A172 (cell line): ENCODE data around the gene YBX2. TPM values are rescaled to one million over a fixed set of nuclear protein-coding genes. Genes with fewer than 3 reads are reported as not detected.

Experiments
- DNase-seq: peaks from one replicate; pipeline ENCODE4 v3.0.0-alpha.2; 2015; ENCODE audit warnings: low spot score
- total RNA-seq: library from RNA; depleted of rRNA; stranded (reverse); fragments of >200 nt; shearing (Covaris generic); gene quantifications from 2 replicates; pipeline ENCODE4 v1.2.3, GENCODE V29; 2014

Gene YBX2
- total RNA-seq, 1 experiment from 2014 or later, result 1.1 TPM

DNA sequence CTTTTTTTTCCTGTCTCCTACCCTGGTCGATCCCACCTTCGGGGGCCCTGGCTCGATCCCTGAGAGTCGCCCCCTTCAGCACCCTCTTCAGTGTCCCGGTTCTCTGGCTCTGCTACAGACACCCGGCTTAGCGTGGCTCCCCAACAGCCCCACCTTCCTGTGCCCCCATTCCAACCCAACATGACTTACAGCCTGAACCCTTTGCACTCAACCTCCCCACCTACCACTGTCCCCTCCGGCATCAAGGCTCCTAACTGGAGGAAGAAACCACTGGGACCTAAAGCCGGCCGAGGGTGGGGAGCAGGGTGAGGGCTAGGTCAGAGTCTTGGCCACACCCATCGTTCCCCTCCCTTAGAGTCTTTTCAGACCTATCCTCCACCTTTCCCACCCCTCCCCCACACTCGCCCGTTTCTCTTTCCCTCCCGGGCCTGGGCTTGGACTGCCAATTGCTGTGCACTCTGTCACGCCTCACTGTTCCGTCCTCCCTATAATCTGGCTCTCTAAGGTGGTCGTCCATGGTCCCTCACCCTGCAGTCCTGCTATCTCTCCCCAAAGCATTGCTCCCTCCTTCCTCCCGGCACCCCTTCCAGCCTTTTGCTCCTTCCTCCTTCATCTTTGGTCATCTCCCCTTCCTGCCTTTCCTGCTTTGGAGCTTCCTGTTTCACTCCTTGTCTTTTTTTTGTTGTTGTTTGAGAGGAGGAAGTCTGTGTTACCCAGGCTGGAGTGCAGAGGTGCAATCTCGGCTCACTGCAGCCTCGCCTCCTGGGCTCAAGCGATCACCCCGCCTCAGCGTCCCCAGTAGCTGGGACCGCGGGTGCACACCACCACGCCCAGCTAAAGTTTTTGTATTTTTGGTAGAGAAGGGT is 31.3 kb downstream of the YBX2 start:
- DNase-seq, result no peak

DNA sequence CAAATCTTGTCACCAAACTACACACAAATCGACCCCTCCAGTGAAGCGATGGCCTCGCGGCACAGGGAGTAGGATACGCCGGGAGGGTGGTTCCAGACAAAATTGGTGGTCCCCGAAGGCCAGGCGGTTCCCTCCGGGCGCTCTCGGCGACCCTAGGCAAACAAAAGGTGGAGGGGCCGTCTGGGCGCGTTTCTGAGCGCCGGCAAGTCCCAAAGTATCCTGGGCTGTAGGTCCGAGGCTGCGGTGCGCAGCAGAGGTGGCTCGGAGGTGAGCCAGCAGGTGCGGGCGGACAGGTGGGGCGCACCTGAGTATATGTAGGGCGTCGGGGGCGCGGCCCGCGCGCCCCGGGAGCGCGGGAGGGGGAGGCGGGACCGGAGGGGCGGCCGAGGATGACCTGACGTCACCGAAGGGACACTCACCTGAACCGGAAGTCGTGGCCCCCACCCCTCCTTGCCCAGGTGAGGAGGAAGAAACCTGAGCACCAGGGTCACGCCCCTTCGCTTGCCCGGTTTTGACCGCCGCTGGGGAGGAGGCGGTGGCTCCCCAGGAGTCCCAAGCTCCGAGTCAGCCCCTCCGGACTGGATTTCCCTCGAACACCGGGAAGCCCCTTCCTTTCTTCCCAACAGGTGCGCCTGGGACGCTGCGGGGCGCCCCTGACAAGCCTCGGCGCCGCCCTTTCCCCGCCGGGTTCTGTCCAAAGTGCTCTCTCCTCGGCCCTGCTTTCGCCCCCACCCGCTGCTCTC is 32.1 kb downstream of the YBX2 start, which contains the start of gene CLDN7:
CLDN7 (minus strand) TSS at position 287 of the 743 bp plus-strand sequence. CDS start 435 bp downstream, outside the sequence.
- no peak for DNase-seq

DNA sequence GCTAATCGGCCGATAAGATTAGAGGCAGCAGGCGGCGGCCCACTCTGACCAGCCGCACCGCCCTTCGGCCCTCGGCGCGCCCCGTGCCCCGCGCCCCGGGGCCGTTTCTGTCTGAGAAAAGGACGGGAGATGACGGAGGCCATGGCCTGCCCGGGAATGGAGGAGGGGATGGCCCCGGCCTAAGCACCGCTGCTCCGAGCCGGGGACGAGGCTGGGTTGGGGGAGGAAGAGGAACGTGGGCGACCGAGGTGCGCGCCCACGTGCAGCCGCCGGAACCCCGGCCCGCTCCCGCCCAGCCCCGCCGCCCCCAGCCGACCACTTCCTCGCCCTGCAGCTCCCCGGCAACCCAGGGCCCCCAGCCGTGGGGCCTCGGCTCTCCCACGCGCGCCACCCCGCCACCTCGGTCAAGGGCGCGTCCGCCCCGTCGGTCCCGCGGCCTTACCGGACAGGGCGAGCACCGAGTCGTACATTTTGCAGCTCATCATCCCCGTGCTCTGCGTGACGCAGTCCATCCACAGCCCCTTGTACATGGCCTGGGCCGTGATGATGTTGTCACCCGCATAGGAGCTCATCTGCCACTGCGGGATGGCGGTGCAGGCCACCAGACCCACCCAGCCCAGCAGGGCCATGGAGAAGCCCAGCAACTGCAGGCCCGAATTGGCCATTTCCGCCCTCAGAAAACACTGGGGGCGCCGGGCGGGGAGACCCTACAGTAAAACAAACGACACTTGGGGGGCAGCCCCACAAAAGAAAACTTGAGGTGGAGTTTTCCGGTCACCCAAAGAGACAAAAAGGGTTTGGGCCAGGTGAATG is 32.9 kb downstream of the YBX2 start:
- DNase-seq, result no peak

DNA sequence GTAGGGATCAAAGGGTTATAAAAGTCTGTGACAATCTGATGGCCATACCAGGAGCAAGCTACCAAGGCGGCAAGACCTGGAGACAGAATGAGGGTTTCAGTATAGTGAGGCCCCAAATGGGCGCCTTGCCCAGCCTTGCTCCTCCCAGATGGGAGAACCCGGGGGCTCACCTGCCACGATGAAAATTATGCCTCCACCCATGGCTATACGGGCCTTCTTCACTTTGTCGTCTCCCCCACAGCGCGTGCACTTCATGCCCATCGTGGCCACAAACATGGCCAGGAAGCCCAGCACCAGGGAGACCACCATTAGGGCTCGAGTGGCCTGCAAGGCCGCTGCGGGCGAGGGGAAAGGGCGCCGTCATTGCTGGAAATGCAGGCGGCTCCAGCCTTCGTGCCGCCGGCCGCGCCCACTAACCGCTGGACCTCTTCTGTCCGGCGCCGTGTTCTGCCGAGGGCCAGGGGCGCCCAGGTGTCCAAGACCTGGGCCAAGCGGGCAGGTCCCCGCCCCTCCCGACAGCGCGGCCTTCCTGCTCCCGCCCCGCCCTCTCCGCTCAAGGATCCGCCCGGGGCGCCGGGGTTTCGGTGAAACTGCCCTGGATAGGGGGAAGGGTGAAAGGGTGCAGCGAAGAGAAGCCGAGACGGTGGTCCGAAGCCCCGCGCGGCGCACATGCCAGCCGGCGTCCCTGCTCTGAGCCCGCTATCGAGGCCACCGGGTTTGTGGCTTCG is 33.6 kb downstream of the YBX2 start:
- DNase-seq, result no peak

DNA sequence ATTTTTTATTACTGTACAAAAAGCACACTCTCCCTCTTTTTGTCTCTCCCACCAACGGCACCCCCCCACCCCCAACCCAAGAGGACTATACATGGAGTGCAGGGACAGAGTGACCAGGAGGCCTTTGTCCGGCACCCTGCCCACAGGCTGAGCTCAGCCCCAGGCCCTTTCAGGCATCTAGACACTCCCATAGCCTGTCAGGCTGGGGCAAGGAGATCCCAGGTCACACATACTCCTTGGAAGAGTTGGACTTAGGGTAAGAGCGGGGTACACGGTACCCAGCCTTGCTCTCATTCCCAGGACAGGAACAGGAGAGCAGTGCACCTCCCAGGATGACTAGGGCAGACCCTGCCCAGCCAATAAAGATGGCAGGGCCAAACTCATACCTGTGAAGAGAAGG is 34.3 kb downstream of the YBX2 start:
- DNase-seq, result no peak

DNA sequence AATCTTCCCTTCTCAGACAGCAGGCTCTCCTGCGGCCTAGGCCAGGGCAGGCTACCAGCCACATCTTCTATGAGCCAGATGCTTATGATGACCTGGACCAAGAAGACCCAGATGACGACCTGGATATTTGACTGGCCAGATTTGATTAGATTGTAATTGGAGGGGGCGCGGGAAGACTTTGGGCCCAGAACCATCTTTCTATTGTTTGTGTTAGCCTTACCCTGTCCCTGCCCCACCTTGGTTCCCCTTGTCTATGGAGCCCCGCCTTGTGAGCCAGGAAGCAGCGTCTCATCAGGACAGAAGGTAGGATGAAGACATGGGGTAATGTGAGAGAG is 34.9 kb downstream of the YBX2 start:
- no peak for DNase-seq

DNA sequence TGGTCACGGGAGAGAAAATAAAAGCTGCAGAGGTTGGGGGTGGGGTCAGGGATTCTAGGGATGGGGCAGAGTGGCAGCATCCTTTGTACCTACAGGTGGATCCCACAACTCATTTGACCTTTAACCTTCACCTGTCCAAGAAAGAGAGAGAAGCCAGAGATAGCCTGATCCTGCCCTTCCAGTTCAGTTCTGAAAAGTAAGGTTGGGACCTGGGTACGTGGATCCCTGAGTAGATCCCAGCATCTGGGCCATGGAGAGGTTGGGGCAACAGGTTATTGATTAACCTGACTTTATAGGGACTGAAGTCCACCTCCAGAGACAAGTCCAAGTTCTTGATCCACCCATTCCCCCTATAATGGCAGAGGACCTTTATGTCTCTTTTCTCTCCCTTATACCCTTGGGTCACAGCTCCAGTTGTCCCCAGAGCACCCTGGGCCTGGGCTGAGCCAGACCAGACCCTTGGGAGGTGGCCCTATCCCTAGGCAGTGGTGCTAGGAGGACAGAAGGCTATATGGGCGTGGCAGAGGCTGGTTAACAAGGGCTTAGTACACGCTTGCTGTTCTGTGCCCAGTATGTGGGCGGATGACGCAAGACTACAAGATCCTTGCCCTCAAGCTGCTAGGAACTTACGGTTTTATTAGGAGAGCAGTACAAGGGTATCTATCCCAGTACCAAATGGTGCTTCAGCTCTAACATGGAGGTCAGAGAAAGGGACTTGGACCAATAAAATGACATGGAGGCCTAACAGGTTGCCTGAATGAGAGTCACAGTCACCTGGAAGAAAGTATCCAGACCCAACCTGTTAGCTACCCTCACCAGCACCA is 35.5 kb downstream of the YBX2 start:
- DNase-seq, result no peak

DNA sequence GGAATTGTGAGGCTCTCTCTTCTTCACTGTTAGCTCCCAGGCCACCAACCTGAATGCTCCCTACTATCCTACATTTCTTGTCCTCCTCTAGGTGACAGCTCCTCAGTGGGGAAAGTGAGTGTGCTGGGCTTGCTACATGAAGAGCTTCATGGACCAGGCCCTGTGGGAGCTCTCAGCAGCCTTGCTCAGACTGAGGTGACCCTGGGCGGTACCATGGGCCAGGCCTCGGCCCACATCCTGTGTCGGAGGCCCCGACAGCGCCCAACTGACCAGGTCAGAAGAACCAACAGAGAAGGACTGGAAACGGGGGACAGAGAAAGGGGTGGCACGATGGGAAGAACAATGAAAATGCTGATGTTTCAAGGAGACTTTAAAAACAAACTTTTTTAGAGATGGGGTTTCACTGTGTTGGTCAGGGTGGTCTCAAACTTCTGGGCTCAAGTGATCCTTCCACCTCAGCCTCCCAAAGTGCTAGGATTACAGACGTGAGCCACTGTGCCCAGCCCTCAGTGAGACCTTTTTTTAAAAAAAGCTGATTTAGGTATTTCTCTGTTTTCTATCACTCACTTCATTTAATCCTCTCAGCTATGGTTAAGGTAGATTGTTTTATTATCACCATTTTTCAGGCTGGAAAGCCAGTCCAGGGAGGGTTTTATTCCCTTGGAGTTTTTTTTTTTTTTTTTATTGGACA is 37.5 kb downstream of the YBX2 start:
- no peak for DNase-seq

DNA sequence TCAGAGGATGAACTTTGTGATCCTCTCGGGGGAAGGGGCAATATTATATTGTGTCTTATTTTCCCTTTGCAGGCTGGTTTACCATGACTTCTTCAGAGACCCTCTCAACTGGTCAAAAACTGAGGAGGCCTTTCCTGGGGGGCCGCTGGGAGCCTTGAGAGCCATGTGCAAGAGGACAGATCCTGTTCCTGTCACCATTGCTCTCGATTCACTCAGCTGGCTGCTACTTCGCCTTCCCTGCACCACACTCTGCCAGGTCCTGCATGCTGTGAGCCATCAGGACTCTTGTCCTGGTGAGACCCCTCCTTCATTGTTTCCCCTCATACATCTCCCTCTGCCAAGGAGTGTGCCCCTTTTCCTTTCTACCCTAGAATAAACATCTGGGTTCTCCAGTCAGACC is 39.9 kb downstream of the YBX2 start:
- DNase-seq, result no peak

DNA sequence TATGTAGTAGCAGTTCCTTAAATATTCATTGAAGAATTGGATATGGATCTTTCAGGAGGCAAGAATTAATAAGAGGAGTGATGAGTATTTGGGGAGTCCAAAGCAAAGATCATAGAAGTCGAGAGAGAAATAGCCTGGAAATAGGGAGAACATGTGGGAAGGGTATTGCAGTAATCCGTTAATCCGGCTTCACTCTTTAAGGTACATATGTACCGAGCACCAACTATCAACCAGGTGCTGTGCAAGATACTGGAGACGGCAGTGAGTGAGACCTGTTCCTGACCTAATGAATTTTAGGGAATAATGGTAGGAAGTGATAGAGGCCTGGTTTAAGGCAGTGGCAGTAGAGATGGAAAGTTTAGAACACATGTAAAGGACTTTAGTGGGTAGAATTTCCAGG is 41.4 kb downstream of the YBX2 start:
- DNase-seq, result no peak

DNA sequence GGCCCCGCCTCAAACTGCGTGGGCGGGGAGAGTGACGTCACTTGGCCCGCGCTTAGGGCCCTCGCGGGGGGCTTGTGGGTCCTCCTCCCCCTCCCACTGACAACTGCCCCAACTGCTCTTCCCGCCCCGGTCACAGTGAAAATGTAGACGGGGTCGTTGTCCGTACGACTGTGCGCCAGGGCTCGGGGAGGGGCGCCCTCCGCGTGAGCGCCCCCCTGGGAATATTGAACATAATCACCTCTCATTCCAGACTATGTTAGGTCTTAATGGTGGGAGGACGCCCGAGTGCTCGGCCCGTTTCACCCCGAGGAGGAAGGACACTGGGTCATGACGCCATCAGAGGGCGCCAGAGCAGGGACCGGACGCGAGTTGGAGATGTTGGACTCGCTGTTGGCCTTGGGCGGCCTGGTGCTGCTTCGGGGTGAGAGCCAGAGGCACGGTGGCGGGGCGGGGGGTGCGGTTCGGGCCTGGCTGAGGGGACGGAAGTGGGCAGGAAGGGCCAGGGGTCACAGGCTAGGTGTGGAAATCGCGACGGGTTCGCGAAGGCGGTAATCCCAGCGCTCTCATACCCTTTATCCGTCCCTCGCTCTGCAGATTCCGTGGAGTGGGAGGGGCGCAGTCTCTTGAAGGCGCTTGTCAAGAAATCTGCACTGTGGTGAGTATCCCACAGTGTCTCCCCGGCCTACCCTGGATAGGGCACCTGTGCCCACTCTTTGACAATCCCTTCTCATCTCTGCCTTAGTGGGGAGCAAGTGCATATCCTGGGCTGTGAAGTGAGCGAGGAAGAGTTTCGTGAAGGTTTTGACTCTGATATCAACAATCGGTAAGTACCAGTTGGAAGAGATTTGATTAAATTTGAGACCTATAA is 42.0 kb downstream of the YBX2 start, which contains the start of gene ELP5:
ELP5 (plus strand) TSS at position 40 of the 868 bp plus-strand sequence; CDS start at position 376, 336 bp downstream.
- peak; percentile 92 for DNase-seq

DNA sequence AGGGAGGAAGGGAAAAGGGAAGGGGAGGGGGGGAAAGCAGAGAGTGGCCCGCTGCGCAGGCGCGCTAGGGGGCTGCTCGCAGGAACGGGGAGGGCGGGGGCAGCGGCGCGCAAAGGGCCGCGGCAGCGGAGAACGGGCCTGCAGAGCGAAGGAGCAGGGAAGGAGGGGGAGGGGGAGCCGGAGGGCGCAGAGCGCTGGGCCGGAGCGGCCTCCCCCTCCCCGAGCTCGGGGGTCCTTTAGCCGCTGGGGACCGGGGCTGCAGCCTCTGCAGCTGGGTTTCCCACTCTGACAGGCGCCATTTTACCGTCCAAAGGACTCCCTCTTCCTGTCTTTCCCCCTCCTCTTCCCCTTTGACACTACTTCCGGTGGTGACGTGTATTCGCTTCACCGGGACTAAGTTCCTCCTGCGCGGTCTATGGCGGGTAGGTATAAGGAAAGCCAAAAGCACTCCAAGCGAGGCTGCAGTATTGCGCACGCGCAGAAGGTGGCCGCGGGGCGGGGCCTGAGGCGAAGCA is 42.7 kb downstream of the YBX2 start, which contains the start of gene CTDNEP1:
CTDNEP1 (minus strand) TSS at position 74 of the 515 bp plus-strand sequence. CDS start 438 bp downstream, outside the sequence.
- peak; percentile 99 for DNase-seq

DNA sequence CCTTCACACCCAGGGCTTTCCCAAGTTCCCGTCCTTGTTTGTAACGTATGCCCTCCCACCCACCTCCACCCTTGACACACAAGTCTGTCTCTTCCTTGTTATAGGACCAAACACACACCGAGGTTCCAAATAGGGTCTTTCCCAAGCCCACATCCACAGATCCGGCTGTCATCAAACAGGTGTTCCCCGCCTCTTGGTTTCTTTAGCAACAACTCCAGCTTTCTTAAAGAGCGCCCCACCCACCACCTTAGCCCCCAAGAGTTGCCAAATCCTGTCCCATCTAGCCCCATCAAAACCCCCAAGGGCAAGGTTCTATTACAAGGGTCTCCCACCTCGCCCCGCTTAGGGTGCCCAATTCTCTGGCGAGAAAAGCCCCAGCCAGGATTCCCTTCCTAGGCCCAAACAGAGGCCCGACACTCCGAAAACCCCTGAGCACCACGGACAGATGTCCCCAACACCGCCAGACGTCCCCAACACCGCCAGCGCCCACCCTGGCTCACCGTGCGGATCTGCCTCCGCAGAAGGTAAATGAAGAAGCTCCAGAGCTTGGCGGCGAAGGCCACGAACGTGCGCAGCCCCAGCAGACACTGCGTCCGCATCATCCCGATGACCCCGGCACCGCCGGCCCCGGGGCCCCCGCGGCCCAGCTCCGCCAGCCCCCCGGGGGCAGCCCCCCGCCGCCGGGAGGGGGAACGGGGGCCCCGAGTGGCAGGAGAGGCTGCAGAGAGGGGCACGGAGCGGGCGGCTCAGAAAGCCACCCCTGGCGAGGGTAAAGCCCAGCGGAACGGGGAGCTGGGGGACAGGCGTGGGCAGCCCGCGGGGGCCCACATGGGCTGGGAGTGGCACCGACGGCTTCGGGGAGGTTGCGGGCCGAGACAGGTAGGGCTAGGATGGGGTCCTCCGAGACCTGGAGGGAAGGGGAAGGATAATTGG is 43.5 kb downstream of the YBX2 start:
- DNase-seq, result no peak

DNA sequence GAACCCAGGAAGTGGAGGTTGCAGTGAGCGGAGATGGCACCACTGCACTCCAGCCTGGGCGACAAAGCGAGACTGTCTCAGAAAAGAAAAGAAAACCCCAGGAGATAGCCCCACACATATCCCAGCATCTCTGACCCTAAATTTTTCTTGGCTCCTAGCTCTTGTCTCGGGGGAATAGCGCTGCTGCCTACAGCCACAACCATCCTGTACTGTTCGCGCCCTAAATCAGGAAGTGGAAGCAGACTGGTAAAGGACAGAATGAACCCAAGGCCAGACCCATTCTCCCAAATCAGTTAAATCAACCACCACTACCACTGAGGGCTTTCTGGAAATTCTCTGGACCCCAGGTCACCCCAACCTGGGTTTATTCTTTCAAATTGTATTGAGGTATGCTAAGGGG is 44.6 kb downstream of the YBX2 start:
- DNase-seq, result no peak

DNA sequence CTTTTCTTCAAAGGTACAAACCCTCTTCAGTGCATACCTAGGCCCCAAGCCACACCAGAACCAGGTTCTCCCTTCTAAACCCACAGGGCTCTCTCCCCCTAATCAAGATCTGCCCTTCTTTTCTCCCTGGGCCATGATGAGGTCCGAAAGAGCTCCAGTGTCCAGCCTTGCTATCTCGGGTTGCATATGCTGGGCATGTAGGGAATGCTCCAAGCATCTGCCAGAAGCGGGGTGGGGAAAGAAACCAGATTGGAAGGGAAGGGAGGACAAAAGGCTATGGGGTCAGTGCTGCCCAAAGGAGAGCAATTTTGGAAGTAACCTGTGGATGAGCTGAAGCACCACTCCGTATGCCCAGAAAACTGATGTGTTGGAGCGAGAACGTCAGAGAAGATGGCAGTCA is 45.2 kb downstream of the YBX2 start:
- DNase-seq, result no peak

DNA sequence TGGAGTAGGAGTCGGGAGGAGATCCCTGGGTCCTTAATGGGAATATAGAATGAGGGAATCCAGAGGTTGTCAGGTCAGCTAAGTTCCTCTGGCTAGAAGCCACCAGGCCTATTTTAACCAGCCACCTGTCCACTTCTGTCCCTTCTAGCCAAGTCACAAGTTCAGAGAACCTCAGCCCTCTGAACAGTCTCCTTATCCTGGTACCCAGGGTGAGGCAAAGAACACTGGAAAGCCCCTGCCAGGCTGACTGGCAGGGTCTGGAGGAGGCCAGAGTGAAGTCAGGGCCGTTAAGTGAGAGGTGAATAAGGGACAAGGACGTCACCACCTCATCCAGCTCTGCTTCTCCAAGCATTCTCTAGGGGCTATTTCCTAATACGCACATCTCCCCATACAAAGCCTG is 45.6 kb downstream of the YBX2 start:
- DNase-seq, result no peak

DNA sequence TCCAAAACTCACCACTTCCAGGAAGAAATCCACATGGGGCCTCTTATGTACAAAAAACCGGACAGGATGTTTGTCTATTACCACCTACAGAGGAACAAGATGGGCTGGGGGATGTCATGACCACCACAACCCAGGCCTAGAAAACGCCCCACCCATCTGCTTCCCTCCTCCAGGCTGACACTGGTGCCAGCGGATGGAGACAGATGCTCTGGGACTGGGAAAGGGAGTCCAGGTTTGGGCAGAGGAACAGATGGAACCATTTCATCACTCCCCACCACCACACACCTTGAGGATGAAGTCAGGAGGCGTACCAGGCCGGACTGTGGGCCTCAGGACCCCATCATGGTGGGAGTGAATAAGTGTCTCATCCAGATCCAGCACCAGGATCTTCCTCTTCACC is 47.7 kb downstream of the YBX2 start:
- no peak for DNase-seq
